ENCODE measurements around the gene KIF3C. TPM values are rescaled to one million over a fixed set of nuclear protein-coding genes. Genes with fewer than 3 reads are reported as not detected.
A peak's percentile ranks its signal among the peaks of the same experiment; 100 is the strongest.

The KIF3C gene
- total RNA-seq, 2 donors from 2014 or later, result 8.7 to 18.8 TPM

DNA sequence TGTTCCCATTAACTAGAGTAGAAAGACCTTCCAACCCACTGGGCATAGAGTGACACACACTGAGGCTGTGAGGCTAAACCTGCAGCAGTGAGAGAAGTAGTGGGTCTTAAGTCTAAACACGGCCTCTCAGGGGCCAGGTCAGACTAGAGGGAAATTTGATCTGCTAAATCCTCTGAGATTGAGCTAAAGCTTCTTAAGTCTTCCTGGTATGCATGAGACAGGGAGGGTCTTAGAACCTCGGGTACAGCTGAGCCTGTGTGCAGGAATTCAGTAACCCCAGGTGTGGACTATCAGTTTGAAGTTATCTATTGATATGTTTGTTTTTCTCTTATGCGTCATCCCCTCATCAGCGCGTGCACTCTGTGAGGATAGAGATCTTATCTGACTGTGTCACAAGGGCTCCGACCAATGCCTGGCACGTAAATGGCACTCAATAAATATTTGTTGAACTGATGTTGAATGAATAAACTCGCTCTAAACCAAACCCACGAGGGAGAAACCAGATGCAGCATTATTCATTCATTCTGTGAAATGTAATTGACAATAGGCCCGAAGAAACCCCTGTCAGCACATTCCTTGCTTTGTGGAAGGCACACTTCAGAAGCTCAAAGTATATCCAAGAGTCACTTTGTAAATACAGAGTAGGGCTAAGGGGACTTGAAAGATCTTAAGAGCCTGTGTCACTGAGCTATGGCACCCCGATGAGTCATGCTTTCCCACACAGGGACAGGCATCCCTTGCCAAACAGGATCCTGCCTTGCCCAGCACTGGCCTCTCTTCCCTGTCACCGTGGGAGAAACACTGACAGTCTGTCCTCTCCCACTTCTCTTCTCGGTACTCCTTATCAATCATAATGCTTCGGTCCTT is 29.9 kb upstream of the KIF3C start:
- TF ChIP-seq, protein P1, sequence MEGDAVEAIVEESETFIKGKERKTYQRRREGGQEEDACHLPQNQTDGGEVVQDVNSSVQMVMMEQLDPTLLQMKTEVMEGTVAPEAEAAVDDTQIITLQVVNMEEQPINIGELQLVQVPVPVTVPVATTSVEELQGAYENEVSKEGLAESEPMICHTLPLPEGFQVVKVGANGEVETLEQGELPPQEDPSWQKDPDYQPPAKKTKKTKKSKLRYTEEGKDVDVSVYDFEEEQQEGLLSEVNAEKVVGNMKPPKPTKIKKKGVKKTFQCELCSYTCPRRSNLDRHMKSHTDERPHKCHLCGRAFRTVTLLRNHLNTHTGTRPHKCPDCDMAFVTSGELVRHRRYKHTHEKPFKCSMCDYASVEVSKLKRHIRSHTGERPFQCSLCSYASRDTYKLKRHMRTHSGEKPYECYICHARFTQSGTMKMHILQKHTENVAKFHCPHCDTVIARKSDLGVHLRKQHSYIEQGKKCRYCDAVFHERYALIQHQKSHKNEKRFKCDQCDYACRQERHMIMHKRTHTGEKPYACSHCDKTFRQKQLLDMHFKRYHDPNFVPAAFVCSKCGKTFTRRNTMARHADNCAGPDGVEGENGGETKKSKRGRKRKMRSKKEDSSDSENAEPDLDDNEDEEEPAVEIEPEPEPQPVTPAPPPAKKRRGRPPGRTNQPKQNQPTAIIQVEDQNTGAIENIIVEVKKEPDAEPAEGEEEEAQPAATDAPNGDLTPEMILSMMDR (IDR thresholded peaks at IDR 0.05), result no peak

DNA sequence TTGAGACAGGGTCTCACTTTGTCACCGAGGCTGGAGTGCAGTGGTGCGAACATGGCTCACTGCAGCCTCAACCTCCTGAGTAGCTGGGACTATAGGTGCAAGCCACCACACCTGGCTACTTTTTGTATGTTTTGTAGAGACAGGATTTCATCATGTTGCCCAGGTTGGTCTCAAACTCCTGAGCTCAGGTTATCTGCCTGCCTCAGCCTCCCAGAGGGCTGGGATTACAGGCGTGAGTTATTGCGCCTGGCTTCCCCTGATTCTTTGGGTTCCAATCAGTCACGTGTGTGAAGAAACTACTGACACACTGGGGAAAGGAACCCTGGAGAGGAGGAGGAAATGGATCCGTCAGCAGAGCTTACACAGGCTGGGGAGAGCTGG is 29.3 kb upstream of the KIF3C start:
- Histone ChIP-seq H3K9me3 (no peaks in the 10 kb centered on the region), H3K36me3 (no peaks in the 10 kb centered on the region), H3K27ac (no peak overlapping the region), H3K4me3 (no peak overlapping the region), H3K27me3 (replicated peaks; ENCODE audit: insufficient read depth) (no peaks in the 10 kb centered on the region), H3K4me1 (ENCODE audit: control insufficient read depth in 1 of 2, low read depth in 2 of 2) (peaks cover 0 to 24% of the 10 kb centered on the region in 2 donors)
- no peak for DNase-seq (ENCODE audit: low spot score)
- TF ChIP-seq, protein P1 (IDR thresholded peaks at IDR 0.05), result no peak
- ATAC-seq (ENCODE audit: insufficient number of reproducible peaks, low FRiP score, low read depth), result no peak

More for the DNA sequence above, 29.9 kb upstream of the KIF3C start:
- H3K36me3 ChIP-seq, result no peaks in the 10 kb centered on the region
- no peak for DNase-seq (ENCODE audit: low spot score)
- peaks cover 0 to 30% of the 10 kb centered on the region in 2 donors for H3K4me1 ChIP-seq (ENCODE audit: control insufficient read depth in 1 of 2, low read depth in 2 of 2)
- H3K9me3 ChIP-seq, result no peaks in the 10 kb centered on the region
- ATAC-seq (ENCODE audit: insufficient number of reproducible peaks, low FRiP score, low read depth), result peak; percentile 15
- H3K27me3 ChIP-seq (replicated peaks; ENCODE audit: insufficient read depth), result no peaks in the 10 kb centered on the region
- H3K4me3 ChIP-seq, result no peak overlapping the region
- H3K27ac ChIP-seq, result no peak overlapping the region

DNA sequence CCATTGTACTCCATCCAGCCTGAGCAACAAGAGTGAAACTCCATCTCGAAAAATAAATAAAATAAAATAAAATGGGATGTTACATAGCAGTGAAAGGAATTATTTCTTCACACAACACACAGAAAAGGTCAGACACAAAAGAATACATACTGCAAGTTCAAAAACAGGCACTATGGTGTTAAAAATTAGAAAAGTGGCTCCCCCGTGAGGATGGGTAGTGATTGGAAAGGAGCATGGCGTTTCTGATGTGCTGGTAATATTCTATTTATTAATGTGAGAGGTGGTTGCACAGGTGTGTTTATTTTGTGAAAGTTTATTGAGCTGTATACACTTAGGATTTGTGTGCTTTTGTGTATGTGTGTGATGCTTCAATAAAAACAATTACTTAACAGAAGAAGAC is 28.6 kb upstream of the KIF3C start:
- TF ChIP-seq, protein P1 (IDR thresholded peaks at IDR 0.05), result no peak
- H3K4me3 ChIP-seq, result no peak overlapping the region
- H3K4me1 ChIP-seq (ENCODE audit: control insufficient read depth in 1 of 2, low read depth in 2 of 2), result peaks cover 0 to 18% of the 10 kb centered on the region in 2 donors
- H3K36me3 ChIP-seq, result no peaks in the 10 kb centered on the region
- no peak for ATAC-seq (ENCODE audit: insufficient number of reproducible peaks, low FRiP score, low read depth)
- no peak for DNase-seq (ENCODE audit: low spot score)
- H3K9me3 ChIP-seq, result no peaks in the 10 kb centered on the region
- no peak overlapping the region for H3K27ac ChIP-seq
- H3K27me3 ChIP-seq (replicated peaks; ENCODE audit: insufficient read depth), result no peaks in the 10 kb centered on the region

DNA sequence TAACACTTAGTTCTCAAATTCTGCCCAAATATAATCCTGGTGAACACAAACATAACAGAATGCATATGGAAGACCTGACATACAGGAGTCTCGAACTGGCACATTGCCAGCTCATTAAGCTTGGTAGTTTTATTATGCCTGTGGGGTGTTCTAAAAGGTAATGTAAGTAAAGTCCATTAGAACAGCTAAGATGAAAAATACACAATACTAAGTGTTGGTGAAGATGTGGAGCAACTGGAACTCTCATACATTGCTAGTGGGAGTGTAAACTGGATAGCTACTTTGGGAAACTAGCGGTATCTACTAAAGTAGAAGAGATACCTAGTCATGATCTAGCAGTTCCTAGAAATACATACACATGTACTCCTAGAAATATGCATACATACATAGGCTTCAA is 27.3 kb upstream of the KIF3C start:
- H3K4me3 ChIP-seq, result no peak overlapping the region
- H3K27ac ChIP-seq, result no peak overlapping the region
- TF ChIP-seq, protein P1 (IDR thresholded peaks at IDR 0.05), result no peak
- DNase-seq (ENCODE audit: low spot score) (no peak), ATAC-seq (ENCODE audit: insufficient number of reproducible peaks, low FRiP score, low read depth) (no peak)
- H3K36me3 ChIP-seq, result no peaks in the 10 kb centered on the region
- H3K4me1 ChIP-seq (ENCODE audit: control insufficient read depth in 1 of 2, low read depth in 2 of 2), result peaks cover 0 to 12% of the 10 kb centered on the region in 2 donors
- H3K9me3 ChIP-seq, result no peaks in the 10 kb centered on the region
- no peaks in the 10 kb centered on the region for H3K27me3 ChIP-seq (replicated peaks; ENCODE audit: insufficient read depth)

DNA sequence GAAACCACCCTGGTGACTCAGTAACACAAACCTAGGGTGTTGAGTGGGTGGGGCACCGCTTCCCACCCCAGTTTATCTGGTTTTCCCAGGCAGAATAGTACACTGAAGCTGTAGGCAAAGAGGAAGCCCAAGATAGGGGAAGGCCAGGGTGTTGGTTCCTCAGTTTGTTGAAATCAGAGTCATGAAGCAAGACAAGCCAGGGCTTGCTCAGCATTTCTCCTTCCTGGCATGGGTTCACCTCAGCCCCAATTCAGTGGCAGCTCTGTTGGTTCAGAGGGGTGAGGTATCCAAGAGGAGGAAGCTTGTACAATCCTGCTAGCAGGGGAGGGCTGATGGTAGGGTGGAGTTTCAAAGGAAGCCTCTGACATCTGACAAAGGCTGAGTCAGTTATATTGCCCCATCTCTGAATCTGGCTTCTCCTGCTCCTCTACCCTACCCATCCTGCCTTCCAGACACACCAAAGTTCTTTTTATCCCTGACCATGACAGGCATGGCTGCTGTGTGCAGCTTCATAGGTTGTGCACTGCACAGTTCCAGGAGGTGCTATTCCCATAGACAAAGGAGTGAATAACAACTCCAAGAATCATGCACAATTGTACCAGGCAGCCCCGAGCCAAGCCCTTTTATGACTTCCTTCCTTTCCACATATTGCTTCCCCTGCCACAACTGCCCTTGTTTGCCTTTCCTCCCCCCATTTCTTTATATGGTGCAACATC is 26.7 kb upstream of the KIF3C start:
- no peak for DNase-seq (ENCODE audit: low spot score)
- Histone ChIP-seq H3K27ac (no peak overlapping the region), H3K9me3 (no peaks in the 10 kb centered on the region), H3K36me3 (no peaks in the 10 kb centered on the region), H3K27me3 (replicated peaks; ENCODE audit: insufficient read depth) (no peaks in the 10 kb centered on the region), H3K4me3 (no peak overlapping the region), H3K4me1 (ENCODE audit: control insufficient read depth in 1 of 2, low read depth in 2 of 2) (peaks cover 0 to 12% of the 10 kb centered on the region in 2 donors)
- TF ChIP-seq, protein P1 (IDR thresholded peaks at IDR 0.05), result no peak
- no peak for ATAC-seq (ENCODE audit: insufficient number of reproducible peaks, low FRiP score, low read depth)

Data from thoracic aorta (tissue), 2 donors.